HCT116 (cell line): ENCODE data around the gene HTT-AS. TPM values are rescaled to one million over a fixed set of nuclear protein-coding genes. Genes with fewer than 3 reads are reported as not detected.

Experiments used
- ATAC-seq: fragments of 200-7000 bp; cut with Tn5 transposase; 2 replicates; pipeline ENCODE4 v1.9.1; 2020; ENCODE audit warnings: mild to moderate bottlenecking, moderate library complexity
- BruUV-seq: library from RNA; stranded (reverse); fragments of 400-500 nt; replicated peaks from 2 replicates; lab custom pipeline; 2021; lab: Mats Ljungman, UMichigan
- CTCF ChIA-PET: fragments of 300-600 bp; sonication (Branson Sonifier 250); formaldehyde crosslinking; loops from one replicate; lab custom pipeline; 2021; ENCODE audit warnings: antibody characterized with exemption; lab: Charles Lee
- POLR2A ChIA-PET: fragments of 300-600, 350-600 bp; sonication (Branson Sonifier 250); formaldehyde crosslinking; loops from one replicate; lab custom pipeline; 2021; ENCODE audit warnings: antibody characterized with exemption; lab: Charles Lee
- RAD21 ChIA-PET, 2 experiments: fragments of 300-600 bp; sonication (Branson Sonifier 250); formaldehyde crosslinking; loops; one replicate each; lab custom pipeline; 2023; ENCODE audit warnings: low total read pairs in 2 of 2; ENCODE audit not compliant: uncharacterized antibody in 2 of 2, unreplicated experiment in 2 of 2, low non-redundant PET in 1 of 2; lab: Charles Lee
- DNase-seq: peaks from one replicate; pipeline ENCODE4 v3.0.0-alpha.2; 2010; ENCODE audit warnings: low read depth, low spot score
- H2AFZ ChIP-seq: fragments of 200-600 bp; shearing (Covaris generic), sonication (generic); 2 replicates; pipeline ENCODE4 v1.6.1; 2017; ENCODE audit warnings: low read depth, mixed run types, mixed read lengths, antibody characterized with exemption, low read length; ENCODE audit not compliant: poor library complexity, severe bottlenecking
- H3K27ac ChIP-seq: 2 replicates; pipeline ENCODE4 v1.5.1; 2012; ENCODE audit warnings: low read depth, low read length
- H3K27me3 ChIP-seq: fragments of 200-600 bp; sonication (generic); 2 replicates; pipeline ENCODE4 v1.6.1; 2016; ENCODE audit warnings: mixed run types, low read length, mixed read lengths; ENCODE audit not compliant: insufficient read depth
- H3K36me3 ChIP-seq, 2 experiments: fragments of 200-500 bp in 1 of 2; fragments of 200-600 bp in 1 of 2; sonication (Bioruptor generic) in 1 of 2; sonication (generic) in 1 of 2; 2 replicates each; pipeline versions ENCODE4 v1.5.1 to v1.6.1; 2014 to 2016; ENCODE audit warnings: low read length in 2 of 2, inconsistent platforms in 1 of 2, mixed read lengths in 1 of 2, mixed run types in 1 of 2; ENCODE audit not compliant: insufficient read depth in 2 of 2, control insufficient read depth in 1 of 2
- H3K4me1 ChIP-seq, 2 experiments: fragments of 200-600 bp in 1 of 2; sonication (generic) in 1 of 2; 2 replicates each; pipeline versions ENCODE4 v1.5.1 to v1.6.1; 2012 to 2017; ENCODE audit warnings: low read length in 2 of 2, inconsistent platforms in 1 of 2, mild to moderate bottlenecking in 1 of 2, mixed read lengths in 1 of 2, mixed run types in 1 of 2, moderate library complexity in 1 of 2; ENCODE audit not compliant: insufficient read depth in 2 of 2, control insufficient read depth in 1 of 2
- H3K4me2 ChIP-seq: fragments of 200-600 bp; sonication (generic); 2 replicates; pipeline ENCODE4 v1.6.1; 2017; ENCODE audit warnings: mixed run types, low read length, mixed read lengths
- H3K4me3 ChIP-seq, 2 experiments: fragments of 200-600 bp in 1 of 2; sonication (generic) in 1 of 2; replicated peaks in 1 of 2; 2 replicates each; pipeline ENCODE4 v1.5.1; 2011 to 2016; ENCODE audit warnings: low read length in 2 of 2, control low read depth in 1 of 2, low read depth in 1 of 2, mild to moderate bottlenecking in 1 of 2, mixed read lengths in 1 of 2, mixed run types in 1 of 2
- H3K79me2 ChIP-seq: fragments of 200-600 bp; sonication (generic); 2 replicates; pipeline ENCODE4 v1.6.1; 2017; ENCODE audit warnings: mild to moderate bottlenecking, mixed run types, low read length, moderate library complexity, mixed read lengths; ENCODE audit not compliant: insufficient read depth
- H3K9ac ChIP-seq: fragments of 200-600 bp; sonication (generic); 2 replicates; pipeline ENCODE4 v1.6.1; 2016; ENCODE audit warnings: low read length, mixed read lengths
- H3K9me2 ChIP-seq: fragments of 200-600 bp; sonication (generic), shearing (Covaris generic); 2 replicates; pipeline ENCODE4 v1.6.1; 2017; ENCODE audit warnings: mixed run types, mild to moderate bottlenecking, moderate library complexity; ENCODE audit not compliant: insufficient read depth
- H3K9me3 ChIP-seq, 2 experiments: fragments of 200-500 bp in 1 of 2; fragments of 200-600 bp in 1 of 2; sonication (Bioruptor generic) in 1 of 2; sonication (generic) in 1 of 2; 2 replicates each; pipeline ENCODE4 v1.6.1; 2014 to 2017; ENCODE audit warnings: low read length in 2 of 2, mixed read lengths in 2 of 2, inconsistent platforms in 1 of 2, low read depth in 1 of 2, mild to moderate bottlenecking in 1 of 2, mixed run types in 1 of 2, moderate library complexity in 1 of 2; ENCODE audit not compliant: control insufficient read depth in 1 of 2, insufficient read depth in 1 of 2
- H4K20me1 ChIP-seq: fragments of 200-600 bp; sonication (generic), shearing (Covaris generic); 2 replicates; pipeline ENCODE4 v1.6.1; 2017; ENCODE audit warnings: mixed run types, mild to moderate bottlenecking, moderate library complexity; ENCODE audit not compliant: insufficient read depth
- ELF1 ChIP-seq: IDR thresholded peaks from 2 replicates; pipeline ENCODE4 v1.6.1; 2012; ENCODE audit warnings: low read depth, borderline replicate concordance
- EZH2 ChIP-seq: fragments of 200-600 bp; sonication (generic); IDR thresholded peaks from 2 replicates; pipeline ENCODE4 v1.6.1; 2017; ENCODE audit warnings: antibody characterized with exemption, mixed run types
- EZH2phosphoT487 ChIP-seq: fragments of 200-600 bp; IDR thresholded peaks from 2 replicates; pipeline ENCODE4 v1.6.1; 2018; ENCODE audit warnings: antibody characterized with exemption, borderline replicate concordance
- JUND ChIP-seq: IDR thresholded peaks from 2 replicates; pipeline ENCODE4 v1.6.1; 2012
- MAX ChIP-seq: IDR thresholded peaks from 2 replicates; pipeline ENCODE4 v1.6.1; 2012
- POLR2A ChIP-seq: IDR thresholded peaks from 2 replicates; pipeline ENCODE4 v1.7.0; 2011; ENCODE audit warnings: borderline replicate concordance; ENCODE audit not compliant: insufficient read depth, insufficient read length; ENCODE audit errors: extremely low read depth
- POLR2AphosphoS5 ChIP-seq: IDR thresholded peaks from 2 replicates; pipeline ENCODE4 v1.6.1; 2011; ENCODE audit warnings: mild to moderate bottlenecking, low read depth, low read length, moderate library complexity
- REST ChIP-seq: IDR thresholded peaks from 2 replicates; pipeline ENCODE4 v1.6.1; 2012; ENCODE audit warnings: low read depth
- SIN3A ChIP-seq: IDR thresholded peaks from 2 replicates; pipeline ENCODE4 v1.6.1; 2012; ENCODE audit warnings: low read depth
- TCF7L2 ChIP-seq: IDR thresholded peaks from 2 replicates; pipeline ENCODE4 v1.7.0; 2011; ENCODE audit warnings: borderline replicate concordance, inconsistent platforms; ENCODE audit not compliant: insufficient read depth, insufficient read length; ENCODE audit errors: extremely low read depth
- YY1 ChIP-seq: IDR thresholded peaks from 2 replicates; pipeline ENCODE4 v1.6.1; 2011; ENCODE audit warnings: low read length, low read depth, moderate library complexity, mild to moderate bottlenecking; ENCODE audit not compliant: insufficient replicate concordance; ENCODE audit errors: extremely low read depth
- ZNF274 ChIP-seq: fragments of 200-500 bp; sonication (Bioruptor generic); IDR thresholded peaks from 2 replicates; pipeline ENCODE4 v1.6.1; 2014; ENCODE audit warnings: mild to moderate bottlenecking, low read depth, low read length, inconsistent platforms
- intact Hi-C: fragments of 100-400 bp; cut with micrococcal nuclease; formaldehyde crosslinking; loops from 2 replicates; pipeline ENCODE4 v1.10.0; 2022
- total RNA-seq: library from RNA; stranded (reverse); gene quantifications from one replicate; pipeline ENCODE4 v1.2.1, GENCODE V29; 2021; ENCODE audit not compliant: unreplicated experiment

Gene HTT-AS
- total RNA-seq, 1 experiment from 2014 or later: not detected

GRCh38 chr4:3071811-3072210, 2.5 kb downstream of the HTT-AS start (continued):
- TF ChIP-seq JUND (no peak), SIN3A (no peak), YY1 (no peak), EZH2phosphoT487 (no peak)

GRCh38 chr4:3070709-3071500, 3.4 kb downstream of the HTT-AS start:
- TF ChIP-seq POLR2AphosphoS5 (no peak), POLR2A (no peak), MAX (no peak)
- Histone ChIP-seq H3K9me2 (no peaks in the 10 kb centered on the region), H3K9ac (no peak overlapping the region), H3K4me2 (no peak overlapping the region), H3K9me3 (no peaks in the 10 kb centered on the region), H3K36me3 (no peaks in the 10 kb centered on the region), H3K4me3 (no peak overlapping the region), H3K27me3 (no peaks in the 10 kb centered on the region), H3K4me1 (peaks cover 9 to 14% of the 10 kb centered on the region in 2 experiments), H2AFZ (no peak overlapping the region), H4K20me1 (0 out of 2 replicates have a peak, but pooled peaks cover 1% of the 10 kb centered on the region), H3K79me2 (peaks cover 10% of the 10 kb centered on the region), H3K27ac (no peak overlapping the region)
- intact Hi-C loops: no loop called here
- CTCF ChIA-PET: no interaction called here
- no peak for DNase-seq
- no TSS peak for BruUV-seq
- ATAC-seq: no peak
- POLR2A ChIA-PET: no interaction called here
- RAD21 ChIA-PET: no interaction called here

GRCh38 chr4:3069661-3070199, 4.6 kb downstream of the HTT-AS start:
- ChIA-PET CTCF (no interaction called here), POLR2A (no interaction called here), RAD21 (no interaction called here)
- H3K9me3 ChIP-seq: no peaks in the 10 kb centered on the region
- intact Hi-C loops: no loop called here
- H3K4me1 ChIP-seq: peaks cover 7 to 10% of the 10 kb centered on the region in 2 experiments; a peak in 3 of 4 replicates
- H4K20me1 ChIP-seq: no peaks in the 10 kb centered on the region
- no peak overlapping the region for H3K27ac ChIP-seq
- H3K27me3 ChIP-seq: no peaks in the 10 kb centered on the region
- no peak for ATAC-seq
- no peaks in the 10 kb centered on the region for H3K9me2 ChIP-seq
- no TSS peak for BruUV-seq
- H3K36me3 ChIP-seq: no peaks in the 10 kb centered on the region
- H3K9ac ChIP-seq: no peak overlapping the region
- H3K4me2 ChIP-seq: no peak overlapping the region
- no peak overlapping the region for H3K4me3 ChIP-seq
- no peak for DNase-seq
- no peak overlapping the region for H2AFZ ChIP-seq
- H3K79me2 ChIP-seq: no peaks in the 10 kb centered on the region
- TF ChIP-seq EZH2: no peak
- no peak for TF ChIP-seq YY1
- TF ChIP-seq ZNF274: no peak
- TF ChIP-seq POLR2AphosphoS5: no peak
- no peak for TF ChIP-seq POLR2A
- TF ChIP-seq ELF1: no peak
- no peak for TF ChIP-seq TCF7L2
- TF ChIP-seq EZH2phosphoT487: no peak
- TF ChIP-seq REST: no peak
